ENCODE data around the gene CDK9. TPM values are rescaled to one million over a fixed set of nuclear protein-coding genes. Genes with fewer than 3 reads are reported as not detected.

Gene CDK9
- total and polyA plus RNA-seq, 3 donors from 2014 or later = 77.1 to 163 (median 136) TPM

DNA sequence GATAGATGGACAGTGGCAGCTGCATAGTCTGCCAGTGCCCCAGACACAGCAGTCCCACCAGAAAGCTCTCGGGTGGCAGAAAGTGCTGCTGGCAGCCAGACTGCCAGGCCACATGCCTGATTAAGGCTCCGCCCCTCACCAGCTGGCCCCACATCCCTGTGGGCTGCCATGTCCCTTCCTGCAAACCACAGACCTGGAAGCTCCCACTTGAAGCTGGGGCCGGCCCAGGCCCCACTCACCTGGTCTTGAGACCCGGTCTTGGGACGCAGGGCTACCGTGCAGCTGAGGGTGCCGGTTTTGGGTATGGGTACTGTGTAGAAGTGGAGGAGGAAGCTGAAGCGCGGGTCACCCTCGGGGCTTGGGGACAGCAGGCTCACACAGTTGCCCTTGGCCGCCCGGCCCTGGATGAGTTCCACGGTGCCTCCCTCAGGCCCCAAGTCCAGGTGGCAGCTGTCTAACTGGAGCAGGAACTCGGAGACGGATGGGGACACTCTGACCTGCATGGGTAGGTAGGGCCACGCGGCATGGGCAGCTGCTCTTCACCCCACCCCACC lies 32.1 kb downstream of the CDK9 start:
- intact Hi-C loops (cut with DNase I; ENCODE audit: low total_unique reads) = no loop called here
- H3K4me1 ChIP-seq = peaks cover 15% of the 10 kb centered on the region
- TF ChIP-seq POLR2A (IDR thresholded peaks at IDR 0.05) = no peak
- no peak for TF ChIP-seq CTCF (IDR thresholded peaks at IDR 0.05)
- H3K27ac ChIP-seq = peak overlapping the region in 1 of 2 donors; percentile 66
- DNase-seq = no peak
- H3K9me3 ChIP-seq = no peaks in the 10 kb centered on the region
- 49 to 69% methylated on average over 7 to 17 of the region's 17 CpGs for WGBS, 2 donors
- H3K36me3 ChIP-seq (ENCODE audit: low read depth, missing control alignments) = no peaks in the 10 kb centered on the region
- H3K27me3 ChIP-seq = no peaks in the 10 kb centered on the region
- no peak overlapping the region for H3K4me3 ChIP-seq

- TF ChIP-seq CTCF (IDR thresholded peaks at IDR 0.05) (no peak), POLR2A (IDR thresholded peaks at IDR 0.05) (no peak)
- intact Hi-C loops (cut with DNase I; ENCODE audit: low total_unique reads) = no loop called here
- Histone ChIP-seq H3K27me3 (no peaks in the 10 kb centered on the region), H3K4me3 (no peak overlapping the region), H3K27ac (peak overlapping the region in 1 of 2 donors; percentile 66), H3K9me3 (no peaks in the 10 kb centered on the region), H3K36me3 (ENCODE audit: low read depth, missing control alignments) (no peaks in the 10 kb centered on the region), H3K4me1 (peaks cover 16% of the 10 kb centered on the region)
- WGBS, 2 donors = 82 to 90% methylated on average over 11 of the region's 11 CpGs
- DNase-seq = no peak
These were observed 32.7 kb downstream of the CDK9 start for GRCh38 chr9:127818574-127818973.

- 49 to 59% methylated on average over 4 of the region's 4 CpGs for WGBS, 2 donors
- no peaks in the 10 kb centered on the region for H3K27me3 ChIP-seq
- no peaks in the 10 kb centered on the region for H3K9me3 ChIP-seq
- DNase-seq = no peak
- TF ChIP-seq CTCF (IDR thresholded peaks at IDR 0.05) = no peak
- no peak for TF ChIP-seq POLR2A (IDR thresholded peaks at IDR 0.05)
- no peak overlapping the region for H3K4me3 ChIP-seq
- no peaks in the 10 kb centered on the region for H3K36me3 ChIP-seq (ENCODE audit: low read depth, missing control alignments)
- peaks cover 40% of the 10 kb centered on the region for H3K4me1 ChIP-seq
- peak overlapping the region in 1 of 2 donors; percentile 55 for H3K27ac ChIP-seq
- intact Hi-C loops (cut with DNase I; ENCODE audit: low total_unique reads) = no loop called here
These were observed 36.3 kb downstream of the CDK9 start for GRCh38 chr9:127822108-127822507.

DNA sequence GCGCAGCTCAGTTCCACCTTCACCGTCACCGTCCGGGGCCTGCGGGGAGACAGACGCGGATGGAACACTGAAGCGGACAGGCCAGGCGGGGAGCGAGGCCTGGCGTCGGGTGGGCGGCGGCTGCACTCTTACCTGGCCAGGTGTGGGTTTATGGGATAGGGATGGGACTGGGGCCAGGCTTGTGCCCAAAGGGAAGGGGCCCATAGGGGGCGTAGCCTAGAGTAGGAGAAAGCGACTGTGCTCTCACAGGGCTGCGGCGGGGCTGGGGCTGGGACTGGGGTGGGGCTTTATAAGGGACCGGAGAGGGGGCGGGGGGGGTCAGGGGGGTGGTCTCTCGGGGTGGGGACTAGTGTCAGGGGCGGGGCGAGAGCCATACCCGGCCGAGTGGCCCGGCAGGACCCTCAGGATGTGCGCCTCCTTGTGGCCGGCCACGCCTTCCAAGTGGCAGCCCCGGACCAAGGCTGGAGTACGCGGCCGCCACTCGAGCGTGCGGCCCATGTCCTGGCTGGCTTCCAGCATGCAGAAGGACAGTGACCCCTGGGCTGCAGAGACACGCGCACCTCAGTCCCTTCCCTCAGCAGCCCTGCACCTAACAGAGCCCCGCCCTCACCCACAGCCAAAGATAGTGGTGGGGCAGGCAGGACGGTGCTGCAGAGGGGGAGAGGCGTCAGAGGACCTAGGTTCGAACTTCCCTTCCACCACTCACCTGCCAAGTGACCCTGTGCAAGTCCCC lies 39.7 kb downstream of the CDK9 start:
- Histone ChIP-seq H3K27ac (peak overlapping the region; percentile 44 to 88), H3K9me3 (no peaks in the 10 kb centered on the region), H3K27me3 (no peaks in the 10 kb centered on the region), H3K4me1 (peaks cover 60% of the 10 kb centered on the region), H3K4me3 (no peak overlapping the region), H3K36me3 (ENCODE audit: low read depth, missing control alignments) (no peaks in the 10 kb centered on the region)
- DNase-seq = peak; percentile 72
- 59 to 63% methylated on average over 37 to 39 of the region's 42 CpGs for WGBS, 2 donors
- intact Hi-C loops (cut with DNase I; ENCODE audit: low total_unique reads) = no loop called here
- no peak for TF ChIP-seq POLR2A (IDR thresholded peaks at IDR 0.05)
- peak in 1 of 3 experiments; percentile 46 for TF ChIP-seq CTCF (IDR thresholded peaks at IDR 0.05)
